ENCODE results near the gene SUSD1.
A peak's percentile ranks its signal among the peaks of the same experiment; 100 is the strongest.

SUSD1 gene

DNA sequence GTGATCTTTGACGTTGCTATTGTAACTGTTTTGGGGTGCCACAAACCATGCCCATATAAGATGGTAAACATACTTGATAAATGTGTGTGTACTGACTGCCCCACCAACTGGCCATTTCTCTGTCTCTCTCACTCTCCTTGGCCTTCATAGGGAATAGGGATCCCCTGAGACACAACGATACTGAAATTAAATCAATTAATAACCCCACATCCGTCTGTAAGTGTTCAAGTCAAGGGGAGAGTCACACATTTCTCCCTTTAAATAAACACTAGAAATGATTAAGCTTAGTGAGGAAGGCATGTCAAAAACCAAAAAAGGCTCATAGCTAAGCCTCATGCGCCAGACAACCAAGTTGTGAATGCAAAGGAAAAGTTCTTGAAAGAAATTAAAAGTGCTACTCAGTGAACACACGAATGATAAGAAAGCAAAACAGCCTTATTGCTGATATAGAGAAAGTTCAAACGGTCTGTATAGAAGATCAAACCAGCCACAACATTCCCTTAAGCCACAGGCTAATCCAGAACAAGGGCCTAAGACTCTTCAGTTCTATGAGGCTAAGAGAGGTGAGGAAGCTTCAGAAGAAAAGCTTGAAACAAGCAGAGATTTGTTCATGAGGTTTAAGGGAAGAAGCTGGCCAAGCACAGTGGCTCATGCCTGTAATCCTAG is 167.4 kb downstream of the SUSD1 start:
- no peak for DNase-seq

DNA sequence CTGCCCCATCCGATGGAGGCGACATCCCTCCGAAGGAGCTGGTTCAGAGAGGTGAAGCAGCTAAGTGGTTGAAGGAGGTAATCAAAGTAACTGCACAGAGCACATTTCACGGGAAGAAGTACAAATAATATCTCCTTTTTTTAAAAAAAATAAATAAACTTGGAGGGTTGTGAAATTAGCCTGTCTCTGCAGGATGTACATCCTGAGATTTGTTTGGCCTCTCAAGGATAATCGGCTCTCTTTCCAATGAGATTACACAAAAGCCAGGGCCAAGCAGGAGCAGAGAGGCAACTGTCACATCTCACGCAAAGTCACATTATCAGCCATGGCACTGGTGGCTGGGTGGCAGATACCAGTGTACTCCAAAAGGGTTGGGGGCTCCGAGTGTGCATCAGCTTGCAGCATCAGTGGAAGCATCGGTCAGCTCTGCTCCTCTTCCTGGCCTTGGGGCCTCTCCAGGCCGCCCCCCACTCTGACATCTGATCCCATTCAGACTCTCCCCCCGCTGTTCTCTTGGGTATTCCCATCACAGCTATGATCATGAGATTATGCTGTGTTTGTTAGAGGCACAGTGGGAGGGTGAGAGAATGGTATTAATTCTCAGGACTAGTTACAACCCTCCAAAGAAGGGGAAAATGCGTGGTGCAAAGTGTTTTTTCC is 168.6 kb downstream of the SUSD1 start:
- DNase-seq, result no peak

GRCh38 chr9:112005939-112006338 is 169.2 kb downstream of the SUSD1 start:
- DNase-seq, result no peak

GRCh38 chr9:112003538-112003937 is 171.6 kb downstream of the SUSD1 start:
- no peak for DNase-seq

GRCh38 chr9:112002847-112003457 is 172.1 kb downstream of the SUSD1 start:
- DNase-seq, result no peak

DNA sequence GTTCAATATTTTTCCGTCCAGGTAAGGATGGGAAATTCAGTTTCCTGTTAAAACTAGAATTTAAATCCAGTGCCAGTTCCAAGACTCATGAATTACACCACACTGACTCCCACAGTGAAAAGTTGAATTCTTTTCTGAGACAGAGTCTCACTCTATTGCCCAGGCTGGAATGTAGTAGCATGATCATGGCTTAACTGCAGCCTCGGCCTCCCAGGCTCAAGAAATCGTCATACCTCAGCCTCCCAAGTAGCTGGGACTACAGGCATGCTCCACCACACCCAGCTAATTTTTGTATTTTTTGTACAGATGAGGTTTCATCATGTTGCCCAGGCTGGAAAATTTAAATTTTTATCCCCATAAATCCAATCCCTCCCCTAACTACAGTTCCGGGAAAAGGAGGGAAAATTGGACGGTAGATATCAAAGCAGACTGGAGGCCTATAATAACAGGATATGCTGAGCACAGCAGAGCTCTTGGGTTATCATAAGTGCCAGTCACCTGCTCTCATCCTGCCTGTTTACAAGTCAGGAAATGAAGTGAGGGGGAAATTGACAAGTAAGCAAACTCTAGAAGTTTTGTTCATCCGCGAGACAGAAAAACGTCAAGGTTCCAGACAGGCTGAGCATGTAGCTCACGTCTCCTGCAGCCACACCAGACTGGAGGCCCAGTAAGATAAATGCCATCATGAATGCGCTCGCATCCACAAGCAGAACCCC is 172.8 kb downstream of the SUSD1 start:
- no peak for DNase-seq

DNA sequence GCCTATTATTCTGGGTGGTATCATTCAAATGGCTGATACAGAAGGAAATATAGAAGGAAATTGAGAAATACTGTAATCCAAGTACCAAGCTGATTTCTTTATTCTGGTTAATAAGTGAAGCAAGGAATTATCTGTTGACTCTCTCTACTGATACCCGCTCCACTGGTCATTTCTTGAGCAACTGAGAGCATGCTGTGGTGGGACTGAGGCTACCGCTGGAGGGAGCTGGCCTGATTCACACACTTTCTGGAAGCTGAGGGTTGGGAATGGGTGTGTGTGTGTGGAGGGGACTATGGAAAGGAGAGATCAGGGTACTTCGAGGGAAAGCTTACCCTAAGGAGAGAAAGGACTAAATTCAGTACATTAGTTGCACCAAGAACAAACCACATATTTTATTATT is 174.4 kb downstream of the SUSD1 start:
- DNase-seq, result no peak

GRCh38 chr9:111999319-111999718 is 175.8 kb downstream of the SUSD1 start:
- DNase-seq, result no peak

DNA sequence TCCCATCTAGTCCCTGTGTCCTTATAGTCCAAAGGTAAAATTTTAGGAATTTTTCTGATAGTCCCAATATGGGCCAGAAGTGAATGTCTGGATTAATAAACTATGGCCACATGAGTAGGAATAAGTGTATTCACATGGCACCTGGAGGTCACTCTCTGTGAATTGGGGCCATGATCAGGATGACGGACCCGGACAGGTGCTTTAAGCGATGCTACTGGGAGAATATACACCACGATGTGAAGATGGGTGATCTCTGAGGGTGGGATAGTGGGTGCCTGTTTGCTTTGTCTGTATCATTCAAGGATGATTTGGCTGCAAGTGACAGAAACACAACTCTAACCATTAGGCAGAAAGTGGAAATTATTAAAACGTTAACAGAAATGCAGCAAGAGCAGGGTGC is 177.3 kb downstream of the SUSD1 start:
- no peak for DNase-seq

DNA sequence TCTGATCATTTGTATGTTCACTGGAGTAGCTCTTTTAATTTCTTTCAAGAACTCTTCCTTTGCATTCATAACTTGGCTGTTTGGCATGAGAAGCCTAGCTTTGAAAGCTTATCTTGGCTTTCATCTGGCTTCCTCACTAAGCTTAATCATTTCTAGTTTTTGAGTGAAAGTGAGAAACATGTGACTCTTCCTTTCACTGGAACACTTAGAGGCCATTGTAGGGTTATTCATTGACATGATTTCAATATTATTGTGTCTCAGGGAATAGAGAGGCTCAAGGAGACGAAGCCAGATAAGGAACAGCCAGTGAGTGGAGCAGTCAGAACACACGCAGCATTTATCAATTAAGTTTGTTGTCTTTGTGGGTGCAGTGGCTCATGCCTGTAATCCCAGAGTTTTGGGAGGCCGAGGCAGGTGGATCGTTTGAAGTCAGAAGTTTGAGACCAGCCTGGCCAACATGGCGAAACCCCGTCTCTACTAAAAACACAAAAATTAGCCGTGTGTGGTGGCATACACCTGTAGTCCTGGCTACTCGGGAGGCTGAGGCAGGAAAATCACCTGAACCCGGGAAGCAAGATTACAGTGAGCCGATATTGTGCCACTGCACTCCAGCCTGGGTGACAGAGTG is 180.2 kb downstream of the SUSD1 start:
- no peak for DNase-seq

DNA sequence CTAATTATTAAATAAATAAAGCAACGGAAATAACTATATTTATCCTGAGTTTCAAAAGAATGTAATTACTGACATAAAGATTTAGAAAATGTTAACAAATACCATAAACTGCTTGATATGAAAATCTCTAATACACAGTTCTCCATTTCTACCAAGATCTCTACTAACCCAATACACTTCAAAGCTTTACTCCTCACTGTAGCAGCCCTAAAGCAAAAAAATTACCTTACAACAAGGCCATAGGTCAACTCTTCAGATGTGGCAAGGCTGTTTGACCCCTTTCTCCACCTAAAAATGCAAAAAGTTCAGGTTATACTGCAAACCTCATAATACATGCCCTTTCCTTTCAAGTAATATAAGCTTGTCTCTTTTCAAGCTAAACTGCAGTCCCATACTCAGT is 181.8 kb downstream of the SUSD1 start:
- no peak for DNase-seq

- DNase-seq, result peak in 1 of 2 experiments; percentile 19
Measured at GRCh38 chr9:111992523-111992922, 182.6 kb downstream of the SUSD1 start.

- DNase-seq, result no peak
Measured at GRCh38 chr9:111991179-111991578, 183.9 kb downstream of the SUSD1 start.
